ENCODE measurements around the gene UBR7.
A peak's percentile ranks its signal among the peaks of the same experiment; 100 is the strongest.
"Not testable (repeated sequence)": the region's sequence is repeated elsewhere in the genome, so short reads cannot be mapped to it uniquely, and the experiment has no call there.

The UBR7 gene

GRCh38 chr14:93195316-93195999 lies 11.6 kb upstream of the UBR7 start:
- no peak for DNase-seq (ENCODE audit: low read depth in 2 of 2)

DNA sequence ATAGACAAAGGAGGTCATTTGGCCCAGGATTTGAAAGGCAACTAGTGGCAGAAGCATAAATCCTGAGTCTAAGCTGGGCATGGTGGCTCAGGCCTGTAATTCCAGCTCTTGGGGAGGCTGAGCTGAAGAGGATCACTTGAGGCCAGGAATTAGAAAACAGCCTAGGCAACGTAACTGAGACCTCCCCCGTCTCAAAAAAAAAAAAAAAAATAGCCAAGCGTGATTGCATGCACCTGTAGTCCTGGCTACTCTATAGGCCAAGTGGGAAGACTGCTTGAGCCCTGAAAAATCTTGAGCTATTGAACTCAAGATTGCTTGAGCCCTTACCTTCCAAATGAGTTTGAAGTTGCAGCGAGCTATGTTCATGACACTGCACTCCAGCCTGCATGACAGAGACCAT lies 8.0 kb upstream of the UBR7 start:
- DNase-seq (ENCODE audit: low read depth in 2 of 2): no peak

GRCh38 chr14:93200553-93200952 lies 6.5 kb upstream of the UBR7 start:
- no peak for DNase-seq (ENCODE audit: low read depth in 2 of 2)

DNA sequence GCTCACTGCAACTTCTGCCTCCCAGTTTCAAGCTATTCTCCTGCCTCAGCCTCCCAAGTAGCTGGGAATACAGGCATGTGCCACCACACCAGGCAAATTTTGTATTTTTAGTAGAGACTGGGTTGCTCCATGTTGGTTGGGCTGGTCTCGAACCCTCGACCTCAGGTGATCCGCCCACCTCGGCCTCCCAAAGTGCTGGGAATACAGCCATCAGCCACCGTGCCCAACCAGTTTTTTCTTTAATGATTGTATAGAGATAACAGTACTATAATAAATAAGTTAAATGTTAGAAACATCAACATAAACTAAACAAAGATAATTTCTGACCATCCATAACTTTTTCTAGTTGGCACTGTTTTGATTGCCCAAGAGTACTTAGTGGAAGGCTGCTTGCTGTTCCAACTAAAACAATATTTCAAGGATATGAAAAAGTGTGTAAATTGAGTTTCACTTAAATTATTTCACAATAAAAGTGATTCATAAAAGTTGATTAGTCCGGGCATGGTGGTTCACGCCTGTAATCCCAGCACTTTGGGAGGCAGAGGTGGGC lies 5.8 kb upstream of the UBR7 start:
- DNase-seq (ENCODE audit: low read depth in 2 of 2): no peak

DNA sequence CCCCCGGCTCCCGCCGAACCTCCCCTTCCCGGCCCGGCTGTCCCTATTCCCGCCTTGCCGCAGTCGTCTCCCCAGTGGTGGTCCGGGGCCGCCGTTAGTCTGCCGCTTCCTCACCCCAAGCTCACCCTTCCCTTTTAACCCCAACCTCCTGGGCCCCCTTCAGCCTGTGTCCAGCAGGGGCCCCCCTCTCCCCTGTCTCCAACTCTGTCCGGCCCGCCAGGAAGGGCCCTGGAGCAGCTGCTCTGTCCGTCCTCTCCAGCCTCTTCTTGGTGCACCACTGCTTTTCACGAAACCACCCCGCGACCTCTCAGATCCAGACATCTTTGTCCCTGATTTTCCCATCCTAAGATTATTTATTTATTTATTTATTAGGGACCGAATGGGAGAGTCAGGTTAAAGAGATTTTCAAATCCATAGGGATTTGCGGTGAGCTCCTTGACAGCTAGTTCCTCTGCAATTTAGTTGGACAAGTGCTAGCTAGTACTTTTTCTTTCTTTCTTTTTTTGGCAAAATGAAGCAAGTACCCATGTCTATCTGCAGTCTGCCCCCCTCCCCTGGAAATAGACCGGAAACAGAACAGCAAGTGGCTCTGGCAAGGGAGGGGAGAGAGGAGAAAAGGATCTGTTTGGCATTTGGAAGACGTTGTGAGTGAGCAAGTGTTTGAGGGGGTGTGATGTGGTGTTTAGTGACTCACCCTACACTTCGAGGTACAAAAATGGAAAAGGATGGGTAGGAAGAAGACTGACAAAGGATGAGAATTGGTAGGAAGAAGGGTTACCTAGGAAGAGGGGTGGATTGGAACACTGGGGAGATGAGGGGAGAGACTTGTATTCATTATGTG lies 632 bp downstream of the UBR7 start:
- peak in 1 of 2 donors; percentile 8 for DNase-seq (ENCODE audit: low read depth in 2 of 2)

GRCh38 chr14:93212432-93212831 lies 5.4 kb downstream of the UBR7 start:
- no peak for DNase-seq (ENCODE audit: low read depth in 2 of 2)

DNA sequence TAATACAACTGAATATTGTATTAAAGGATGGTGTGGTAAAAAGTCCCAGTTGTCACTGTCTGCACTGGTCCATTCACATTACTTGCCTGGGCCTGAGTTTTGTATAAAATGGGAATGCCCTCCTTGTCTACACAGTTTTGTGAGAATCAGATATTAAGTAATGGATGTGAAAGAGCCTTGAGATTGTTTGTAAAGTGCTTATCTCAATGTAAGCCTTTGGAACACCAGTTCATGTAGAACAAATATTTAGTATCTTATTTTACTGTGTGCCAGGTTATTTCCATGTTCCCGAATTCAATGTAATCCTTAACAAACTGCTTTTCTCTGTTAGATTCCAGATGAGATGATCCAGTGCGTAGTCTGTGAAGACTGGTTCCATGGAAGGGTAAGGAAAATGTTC lies 7.5 kb downstream of the UBR7 start:
- DNase-seq (ENCODE audit: low read depth in 2 of 2): no peak

DNA sequence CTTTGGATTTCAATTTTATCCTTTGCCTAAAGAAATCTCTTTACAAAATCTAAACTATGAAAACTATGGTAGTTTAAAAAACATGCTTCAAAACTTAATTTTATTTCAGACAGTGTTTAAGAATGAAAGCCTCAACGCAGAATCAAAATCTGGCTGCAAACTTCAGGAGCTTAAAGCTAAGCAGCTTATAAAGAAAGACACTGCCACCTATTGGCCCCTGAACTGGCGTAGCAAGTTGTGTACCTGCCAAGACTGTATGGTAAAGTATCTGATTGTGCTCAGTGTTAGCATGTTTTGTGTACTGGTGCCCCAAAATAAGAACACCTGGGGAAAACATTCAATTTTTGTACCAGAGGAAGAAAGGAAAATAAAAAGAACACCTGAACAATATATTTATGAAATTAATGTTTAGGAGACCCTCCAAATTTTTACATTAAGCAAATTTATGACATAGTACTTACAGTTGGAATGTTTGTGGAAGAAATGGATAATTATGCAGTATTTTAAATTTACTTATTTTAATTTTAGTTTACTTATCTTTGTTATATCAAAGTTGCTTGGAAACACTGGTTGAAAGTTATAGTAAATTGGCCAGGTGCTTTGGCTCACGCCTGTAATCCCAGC lies 12.2 kb downstream of the UBR7 start:
- no peak for DNase-seq (ENCODE audit: low read depth in 2 of 2)

DNA sequence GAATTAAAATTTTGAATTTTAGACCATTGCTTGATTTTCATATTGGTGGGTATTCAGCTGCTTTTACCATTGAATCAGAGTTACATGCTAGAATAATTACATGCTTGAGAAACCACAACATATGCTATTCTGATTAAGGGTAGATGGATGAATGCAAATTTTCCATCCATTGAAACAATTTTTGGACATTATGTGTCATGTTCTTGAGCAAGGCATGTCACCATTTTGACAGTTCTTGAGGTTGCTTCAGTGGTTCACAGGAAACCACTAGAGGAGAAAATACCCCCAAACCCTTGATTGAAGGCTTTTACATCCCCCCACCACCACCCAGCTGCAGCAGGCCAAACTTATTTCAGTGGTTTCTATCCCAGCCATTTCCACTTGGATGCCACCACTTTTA lies 13.5 kb downstream of the UBR7 start:
- no peak for DNase-seq (ENCODE audit: low read depth in 2 of 2)

DNA sequence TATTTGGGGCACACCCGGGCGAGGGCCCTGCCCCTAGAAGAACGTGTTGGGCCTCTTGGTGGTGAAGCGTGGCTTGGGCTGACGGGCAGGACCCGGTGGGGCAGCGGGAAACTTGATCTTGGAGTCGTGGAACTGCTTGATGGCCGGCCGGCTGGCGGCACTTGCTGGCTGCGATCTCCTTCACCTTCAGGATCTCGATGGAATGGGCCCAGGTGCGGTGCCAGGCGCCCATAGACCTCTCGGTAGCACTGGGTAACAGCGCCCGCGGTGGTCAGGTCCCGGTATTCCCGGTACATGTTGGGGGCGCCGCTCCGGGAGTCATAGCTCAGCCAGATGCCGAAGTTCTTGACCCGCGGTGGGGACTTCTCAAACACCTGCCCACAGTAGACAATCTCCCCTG lies 16.5 kb downstream of the UBR7 start:
- no peak for DNase-seq (ENCODE audit: low read depth in 2 of 2)

- no peak for DNase-seq (ENCODE audit: low read depth in 2 of 2)
These were observed 21.5 kb downstream of the UBR7 start for GRCh38 chr14:93228550-93228949.

DNA sequence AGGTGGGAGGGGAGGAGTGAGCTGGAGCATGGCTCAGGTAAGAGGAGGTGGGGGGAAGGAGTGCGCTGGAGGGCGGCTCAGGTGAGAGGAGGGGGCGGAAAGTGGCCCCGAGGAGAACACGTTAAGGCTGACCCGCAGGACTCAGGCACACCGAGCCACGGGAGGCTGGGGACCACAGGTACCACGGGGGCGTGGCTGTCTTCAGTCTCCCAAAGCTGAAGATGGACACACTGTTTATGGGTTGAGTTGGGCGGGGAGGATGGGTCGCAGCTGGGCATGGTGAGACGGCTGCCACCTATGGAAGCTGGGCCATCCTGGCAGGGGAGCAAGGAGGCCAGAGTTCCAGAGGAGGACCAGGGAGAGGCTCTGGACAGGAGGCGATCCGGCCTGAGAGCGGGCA lies 23.5 kb downstream of the UBR7 start:
- no peak for DNase-seq (ENCODE audit: low read depth in 2 of 2)

GRCh38 chr14:93231129-93231979 lies 24.3 kb downstream of the UBR7 start:
- no peak for DNase-seq (ENCODE audit: low read depth in 2 of 2)

- DNase-seq (ENCODE audit: low read depth in 2 of 2): no peak
These were observed 25.1 kb downstream of the UBR7 start for GRCh38 chr14:93232159-93232558.

GRCh38 chr14:93233078-93233477 lies 26.0 kb downstream of the UBR7 start:
- DNase-seq (ENCODE audit: low read depth in 2 of 2): not testable (repeated sequence)

DNA sequence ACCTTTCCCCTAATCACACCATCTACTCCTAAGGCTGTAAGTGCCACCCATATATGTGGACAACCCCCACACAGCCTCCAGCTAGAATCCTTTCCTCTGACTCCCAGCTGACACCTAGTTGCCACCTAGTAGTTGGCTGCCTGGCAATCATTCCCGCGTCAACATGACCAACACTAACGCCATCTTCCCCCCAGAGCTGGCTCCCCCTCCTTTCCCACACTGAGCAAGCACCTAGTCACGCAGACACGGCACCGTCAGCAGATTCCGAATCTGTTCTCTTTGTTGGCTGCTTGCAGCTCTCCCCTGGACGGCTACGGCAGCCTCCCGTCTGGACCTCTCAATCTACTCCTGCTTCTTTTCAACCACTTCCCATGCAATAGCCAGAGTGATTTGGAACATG lies 27.7 kb downstream of the UBR7 start:
- no peak for DNase-seq (ENCODE audit: low read depth in 2 of 2)

GRCh38 chr14:93239869-93240677 lies 33.0 kb downstream of the UBR7 start:
- no peak for DNase-seq (ENCODE audit: low read depth in 2 of 2)

- DNase-seq (ENCODE audit: low read depth in 2 of 2): no peak
These were observed 33.6 kb downstream of the UBR7 start for GRCh38 chr14:93240678-93241000.

GRCh38 chr14:93245764-93246420 lies 38.8 kb downstream of the UBR7 start:
- no peak for DNase-seq (ENCODE audit: low read depth in 2 of 2)

- DNase-seq (ENCODE audit: low read depth in 2 of 2): no peak
These were observed 39.5 kb downstream of the UBR7 start for GRCh38 chr14:93246534-93246933.
